HEK293 (cell line): ENCODE measurements around the gene ACVR2A.

ENCODE experiments used
- CTCF ChIA-PET: fragments of 350-600 bp; formaldehyde crosslinking; extraction: SDS; loops from one replicate; lab custom pipeline; 2021; ENCODE audit warnings: antibody characterized with exemption; lab: Yijun Ruan, JAX
- POLR2A ChIA-PET: fragments of 300-600 bp; formaldehyde crosslinking; extraction: SDS; loops from one replicate; lab custom pipeline; 2020; ENCODE audit warnings: antibody characterized with exemption, inconsistent platforms; lab: Yijun Ruan, JAX
- H3K27ac ChIP-seq: fragments of 200-500 bp; sonication (Bioruptor generic); 2 replicates; pipeline ENCODE4 v1.5.1; 2014; ENCODE audit warnings: low read depth, low read length, control low read depth, inconsistent platforms; ENCODE audit errors: extremely low read depth
- H3K36me3 ChIP-seq, 2 experiments: fragments of 200-500 bp in 1 of 2; sonication (Bioruptor generic) in 1 of 2; 1 replicate in 1 of 2; 2 replicates in 1 of 2; pipeline ENCODE4 v1.5.1; 2014 to 2017; ENCODE audit warnings: inconsistent platforms in 2 of 2, low read length in 2 of 2; ENCODE audit not compliant: control insufficient read depth in 2 of 2, insufficient read depth in 1 of 2
- H3K4me1 ChIP-seq: fragments of 200-500 bp; sonication (Bioruptor generic); 2 replicates; pipeline ENCODE4 v1.5.1; 2014; ENCODE audit warnings: mild to moderate bottlenecking, low read length, inconsistent platforms; ENCODE audit not compliant: control insufficient read depth, insufficient read depth
- H3K4me3 ChIP-seq: 2 replicates; pipeline ENCODE4 v1.5.1; 2011; ENCODE audit warnings: low read depth, mild to moderate bottlenecking, control low read depth, low read length, moderate library complexity
- H3K9me3 ChIP-seq: fragments of 200-500 bp; sonication (Bioruptor generic); 2 replicates; pipeline ENCODE4 v1.5.1; 2014; ENCODE audit warnings: low read depth, low read length, inconsistent platforms; ENCODE audit not compliant: control insufficient read depth, insufficient read depth
- BCL11B ChIP-seq: fragments of 450-650 bp; formaldehyde crosslinking; IDR thresholded peaks from 2 replicates; pipeline ENCODE4 v1.5.1; 2016; ENCODE audit warnings: low read depth, missing biosample characterization, missing genetic modification characterization
- OVOL3 ChIP-seq: fragments of 450-650 bp; formaldehyde crosslinking; IDR thresholded peaks from 2 replicates; pipeline ENCODE4 v1.5.1; 2016; ENCODE audit warnings: missing biosample characterization, missing genetic modification characterization
- SCRT2 ChIP-seq: fragments of 450-650 bp; formaldehyde crosslinking; IDR thresholded peaks from 2 replicates; pipeline ENCODE4 v1.5.1; 2016; ENCODE audit warnings: missing biosample characterization, missing genetic modification characterization
- SP2 ChIP-seq: fragments of 450-650 bp; formaldehyde crosslinking; IDR thresholded peaks from 2 replicates; pipeline ENCODE4 v1.5.1; 2016; ENCODE audit warnings: missing biosample characterization, missing genetic modification characterization
- YY2 ChIP-seq: fragments of 450-650 bp; formaldehyde crosslinking; IDR thresholded peaks from 2 replicates; pipeline ENCODE4 v1.5.1; 2016; ENCODE audit warnings: missing biosample characterization, missing genetic modification characterization
- ZBTB11 ChIP-seq: fragments of 450-650 bp; formaldehyde crosslinking; conservative IDR thresholded peaks from 2 replicates; pipeline ENCODE4 v1.5.1; 2016; ENCODE audit warnings: low read depth, missing biosample characterization, missing genetic modification characterization
- ZBTB44 ChIP-seq: fragments of 450-650 bp; IDR thresholded peaks from 2 replicates; pipeline ENCODE4 v1.5.1; 2018; ENCODE audit warnings: missing biosample characterization, mild to moderate bottlenecking, missing genetic modification characterization
- ZNF10 ChIP-seq: fragments of 450-650 bp; formaldehyde crosslinking; IDR thresholded peaks from 2 replicates; pipeline ENCODE4 v1.5.1; 2017; ENCODE audit warnings: missing biosample characterization, missing genetic modification characterization
- ZNF184 ChIP-seq: fragments of 450-650 bp; IDR thresholded peaks from 2 replicates; pipeline ENCODE4 v1.5.1; 2018; ENCODE audit warnings: missing biosample characterization, mild to moderate bottlenecking, missing genetic modification characterization
- ZNF19 ChIP-seq: fragments of 450-650 bp; formaldehyde crosslinking; IDR thresholded peaks from 2 replicates; pipeline ENCODE4; 2016; ENCODE audit warnings: missing biosample characterization, missing genetic modification characterization, low read depth
- ZNF211 ChIP-seq: fragments of 450-650 bp; formaldehyde crosslinking; IDR thresholded peaks from 2 replicates; pipeline ENCODE4 v1.5.1; 2016; ENCODE audit warnings: low read depth, missing biosample characterization, missing genetic modification characterization
- ZNF23 ChIP-seq: fragments of 450-650 bp; formaldehyde crosslinking; IDR thresholded peaks from 2 replicates; pipeline ENCODE4 v1.5.1; 2016; ENCODE audit warnings: missing biosample characterization, missing genetic modification characterization, borderline replicate concordance
- ZNF26 ChIP-seq: fragments of 450-650 bp; formaldehyde crosslinking; IDR thresholded peaks from 2 replicates; pipeline ENCODE4 v1.5.1; 2016; ENCODE audit warnings: missing biosample characterization, missing genetic modification characterization
- ZNF398 ChIP-seq: fragments of 450-650 bp; formaldehyde crosslinking; IDR thresholded peaks from 2 replicates; pipeline ENCODE4 v1.5.1; 2017; ENCODE audit warnings: missing biosample characterization, missing genetic modification characterization
- ZNF423 ChIP-seq: fragments of 450-650 bp; formaldehyde crosslinking; IDR thresholded peaks from 2 replicates; pipeline ENCODE4 v1.5.1; 2016; ENCODE audit warnings: missing biosample characterization, missing genetic modification characterization
- ZNF621 ChIP-seq: fragments of 450-650 bp; formaldehyde crosslinking; IDR thresholded peaks from 2 replicates; pipeline ENCODE4 v1.5.1; 2017; ENCODE audit warnings: missing biosample characterization, missing genetic modification characterization
- ZNF639 ChIP-seq: fragments of 450-650 bp; formaldehyde crosslinking; IDR thresholded peaks from 2 replicates; pipeline ENCODE4 v1.5.1; 2016; ENCODE audit warnings: missing biosample characterization, missing genetic modification characterization
- ZNF645 ChIP-seq: fragments of 450-650 bp; formaldehyde crosslinking; IDR thresholded peaks from 2 replicates; pipeline ENCODE4; 2016; ENCODE audit warnings: missing biosample characterization, missing genetic modification characterization
- ZNF707 ChIP-seq: fragments of 450-650 bp; formaldehyde crosslinking; IDR thresholded peaks from 2 replicates; pipeline ENCODE4 v1.5.1; 2016; ENCODE audit warnings: missing biosample characterization, missing genetic modification characterization
- ZXDB ChIP-seq: fragments of 450-650 bp; formaldehyde crosslinking; IDR thresholded peaks from 2 replicates; pipeline ENCODE4 v1.5.1; 2016; ENCODE audit warnings: missing biosample characterization, missing genetic modification characterization

The ACVR2A gene

GRCh38 chr2:147827088-147827375, 17.8 kb upstream of the ACVR2A start:
- Histone ChIP-seq H3K36me3 (no peaks in the 10 kb centered on the region), H3K4me1 (no peaks in the 10 kb centered on the region), H3K4me3 (no peak overlapping the region), H3K9me3 (no peaks in the 10 kb centered on the region), H3K27ac (no peak overlapping the region)
- POLR2A ChIA-PET: no interaction called here
- CTCF ChIA-PET: no interaction called here
- TF ChIP-seq ZNF707: no peak
- no peak for TF ChIP-seq BCL11B
- TF ChIP-seq ZBTB44: no peak
- no peak for TF ChIP-seq ZNF398 (tag by site-specific recombination)
- no peak for TF ChIP-seq ZBTB11 (tag by site-specific recombination)
- TF ChIP-seq ZNF645 (tag by site-specific recombination): no peak
- TF ChIP-seq ZNF639 (tag by site-specific recombination): no peak
- TF ChIP-seq OVOL3 (tag by site-specific recombination): no peak
- TF ChIP-seq ZNF211 (tag by site-specific recombination): no peak
- TF ChIP-seq ZXDB (tag by site-specific recombination): no peak
- no peak for TF ChIP-seq ZNF423 (tag by site-specific recombination)
- TF ChIP-seq SCRT2: no peak
- no peak for TF ChIP-seq ZNF184 (tag by site-specific recombination)
- TF ChIP-seq ZNF10 (tag by site-specific recombination): no peak
- no peak for TF ChIP-seq SP2 (tag by site-specific recombination)
- TF ChIP-seq ZNF621: no peak
- no peak for TF ChIP-seq ZNF19 (tag by site-specific recombination)
- no peak for TF ChIP-seq YY2 (tag by site-specific recombination)
- no peak for TF ChIP-seq ZNF26 (tag by site-specific recombination)
- no peak for TF ChIP-seq ZNF23
